AG09319 (cell line): ENCODE data around the gene PDE8A.

Experiments
- DNase-seq: peaks from one replicate; pipeline ENCODE4 v3.0.0-alpha.2; 2010; ENCODE audit warnings: low read depth; ENCODE audit errors: extremely low read depth
- TF ChIP-seq, protein P1 (sequence below): IDR thresholded peaks from 2 replicates; pipeline ENCODE4 v1.5.1; 2011; ENCODE audit warnings: low read depth, mild to moderate bottlenecking, inconsistent platforms, low read length, moderate library complexity

The PDE8A gene

GRCh38 chr15:84975871-84976351 is 5.7 kb upstream of the PDE8A start:
- TF ChIP-seq, protein P1, sequence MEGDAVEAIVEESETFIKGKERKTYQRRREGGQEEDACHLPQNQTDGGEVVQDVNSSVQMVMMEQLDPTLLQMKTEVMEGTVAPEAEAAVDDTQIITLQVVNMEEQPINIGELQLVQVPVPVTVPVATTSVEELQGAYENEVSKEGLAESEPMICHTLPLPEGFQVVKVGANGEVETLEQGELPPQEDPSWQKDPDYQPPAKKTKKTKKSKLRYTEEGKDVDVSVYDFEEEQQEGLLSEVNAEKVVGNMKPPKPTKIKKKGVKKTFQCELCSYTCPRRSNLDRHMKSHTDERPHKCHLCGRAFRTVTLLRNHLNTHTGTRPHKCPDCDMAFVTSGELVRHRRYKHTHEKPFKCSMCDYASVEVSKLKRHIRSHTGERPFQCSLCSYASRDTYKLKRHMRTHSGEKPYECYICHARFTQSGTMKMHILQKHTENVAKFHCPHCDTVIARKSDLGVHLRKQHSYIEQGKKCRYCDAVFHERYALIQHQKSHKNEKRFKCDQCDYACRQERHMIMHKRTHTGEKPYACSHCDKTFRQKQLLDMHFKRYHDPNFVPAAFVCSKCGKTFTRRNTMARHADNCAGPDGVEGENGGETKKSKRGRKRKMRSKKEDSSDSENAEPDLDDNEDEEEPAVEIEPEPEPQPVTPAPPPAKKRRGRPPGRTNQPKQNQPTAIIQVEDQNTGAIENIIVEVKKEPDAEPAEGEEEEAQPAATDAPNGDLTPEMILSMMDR = no peak
- DNase-seq = no peak

DNA sequence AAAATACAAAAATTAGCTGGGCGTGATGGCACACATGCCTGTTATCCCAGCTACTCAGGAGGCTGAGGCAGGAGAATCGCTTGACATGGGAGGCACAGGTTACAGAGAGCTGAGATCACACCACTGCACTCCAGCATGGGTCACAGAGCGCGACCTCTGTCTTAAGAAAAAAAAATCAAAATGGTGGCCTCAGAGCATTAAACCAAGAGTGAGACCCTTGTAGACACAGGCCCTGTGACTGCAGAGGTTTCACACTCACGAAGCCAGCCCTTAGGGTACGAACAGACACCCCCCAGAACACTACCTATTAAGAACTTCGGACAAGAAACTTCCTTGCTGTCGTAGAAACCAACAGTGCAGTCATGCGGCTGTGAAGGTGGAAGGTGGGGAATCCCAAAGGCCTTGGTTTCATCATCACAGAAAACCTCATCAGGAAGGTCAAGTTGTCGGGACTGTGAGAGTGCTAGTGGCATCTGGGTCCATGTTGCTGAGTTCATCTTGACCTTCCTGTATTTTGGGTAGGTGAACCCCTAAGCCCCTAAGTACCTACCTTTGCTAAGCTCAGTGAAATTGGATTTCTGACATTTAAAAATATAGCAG is 4.8 kb upstream of the PDE8A start:
- DNase-seq = no peak
- TF ChIP-seq, protein P1 = no peak

DNA sequence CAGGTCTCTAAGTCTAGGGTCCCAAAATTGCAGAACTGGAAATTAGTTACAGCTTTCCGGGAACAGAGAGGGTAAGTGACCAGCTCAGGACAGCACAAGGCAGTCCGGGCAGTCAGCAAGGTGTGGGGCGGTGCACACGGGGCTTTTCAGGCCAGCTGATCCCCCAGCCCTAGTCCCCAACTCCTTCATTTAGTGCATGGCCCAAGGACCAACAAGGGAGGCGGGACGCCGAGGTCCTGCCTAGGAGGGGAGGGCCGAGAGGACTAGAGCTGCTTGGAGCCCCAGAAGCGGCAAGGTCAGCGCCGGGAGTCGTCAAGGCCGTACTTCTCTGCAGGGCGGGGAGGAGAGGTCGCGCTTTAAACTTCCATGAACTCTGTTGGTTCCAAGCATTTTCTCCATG is 2.0 kb upstream of the PDE8A start:
- TF ChIP-seq, protein P1 = no peak
- DNase-seq = no peak

DNA sequence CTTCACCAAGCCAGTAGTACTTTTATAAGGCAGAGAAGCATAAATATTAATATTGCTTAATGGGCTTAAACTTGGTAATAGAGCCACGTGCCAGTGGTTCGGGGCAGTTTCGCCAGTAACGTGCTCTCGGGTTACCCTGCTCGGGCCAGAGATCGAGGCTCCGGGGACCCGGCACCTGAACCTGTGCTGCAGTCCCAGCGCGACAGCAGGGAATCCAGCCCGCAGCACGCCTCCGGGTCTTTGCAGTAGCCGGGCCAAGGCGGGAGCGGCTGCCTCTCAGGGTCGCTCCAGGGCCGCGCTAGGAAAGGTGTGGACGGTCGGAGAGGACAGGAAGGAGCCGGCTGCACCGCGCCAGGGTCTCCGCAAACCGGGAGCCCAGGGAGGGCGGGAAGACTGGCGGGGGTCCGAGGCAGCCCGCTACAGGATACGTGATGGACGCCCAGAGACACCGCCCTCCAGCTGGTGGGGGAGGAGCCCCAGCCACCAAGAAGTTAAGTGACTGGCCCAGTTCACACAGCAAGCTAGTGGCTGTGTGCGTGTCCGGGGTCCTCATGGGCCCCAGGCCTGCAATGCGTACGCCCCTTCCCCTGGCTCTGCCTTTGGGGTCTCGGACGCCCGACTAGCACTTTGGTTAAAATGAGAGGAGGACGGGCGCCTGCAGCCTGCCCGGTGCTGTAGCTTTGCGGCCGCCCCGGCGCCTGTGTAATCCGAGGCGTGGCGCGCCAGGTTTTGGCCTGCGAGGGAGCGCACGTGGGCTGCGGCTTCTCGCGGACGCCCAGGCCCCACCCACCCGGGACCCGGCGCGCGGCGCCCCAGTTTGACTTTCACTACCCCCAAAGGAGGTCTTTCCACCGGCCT is 1.2 kb upstream of the PDE8A start:
- DNase-seq = no peak
- TF ChIP-seq, protein P1 = no peak

GRCh38 chr15:84981054-84981710 is 474 bp upstream of the PDE8A start:
- peak; percentile 93 for DNase-seq
- TF ChIP-seq, protein P1 = no peak

DNA sequence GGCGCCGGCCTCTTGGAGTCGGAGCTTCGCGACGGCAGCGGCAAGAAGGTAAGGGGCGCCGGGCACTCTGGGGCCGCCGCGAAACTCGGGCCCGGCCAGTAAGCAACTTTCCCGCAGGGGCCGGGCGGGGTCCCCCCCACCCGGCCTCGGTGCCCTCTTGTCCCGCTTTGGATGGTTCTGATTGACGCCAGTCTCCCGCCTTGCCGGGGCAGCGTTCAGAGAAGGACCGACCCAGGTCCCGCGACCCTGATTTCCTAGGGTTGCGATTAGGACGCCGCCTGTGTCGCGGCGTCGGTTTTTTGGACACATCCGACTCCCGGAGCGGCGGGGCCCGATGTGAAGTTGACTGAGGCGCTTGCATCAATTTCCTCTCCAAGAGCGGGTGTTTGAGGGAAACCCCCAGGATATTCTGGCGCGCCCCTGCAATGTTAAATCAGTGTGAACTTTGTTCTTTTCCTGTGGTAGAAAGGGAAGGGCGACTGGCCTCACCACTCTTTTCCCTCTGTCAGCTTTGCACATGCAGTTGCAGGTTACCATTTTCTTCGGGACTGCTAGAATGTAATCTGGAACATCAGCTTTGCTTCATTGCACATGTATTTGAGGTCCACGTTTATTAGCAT is 755 bp downstream of the PDE8A start:
- TF ChIP-seq, protein P1 = no peak
- DNase-seq = no peak
